ENCODE data around the gene ACOX2. TPM values are rescaled to one million over a fixed set of nuclear protein-coding genes. Genes with fewer than 3 reads are reported as not detected.

The ACOX2 gene
- total RNA-seq, 1 experiment from 2014 or later = 0.85 TPM

- no peak for TF ChIP-seq CTCF (conservative IDR thresholded peaks at IDR 0.05)
- no peak overlapping the region for H3K14ac ChIP-seq (ENCODE audit: insufficient read depth, low read length)
- H4K91ac ChIP-seq (ENCODE audit: insufficient read length, low read depth, low read length) = no peak overlapping the region
- no peak overlapping the region for H2BK12ac ChIP-seq (ENCODE audit: insufficient read length, low read depth, low read length)
- H4K5ac ChIP-seq (ENCODE audit: insufficient read length, low read depth, low read length) = no peak overlapping the region
- H3K9ac ChIP-seq (ENCODE audit: extremely low read depth, insufficient read length, low read length) = no peak overlapping the region
- H3T11ph ChIP-seq (ENCODE audit: low read length) = no peak overlapping the region
- H3K9me3 ChIP-seq (ENCODE audit: control insufficient read depth, low read depth, low read length) = no peaks in the 10 kb centered on the region
- no peak overlapping the region for H2BK15ac ChIP-seq (ENCODE audit: low read depth, low read length)
- Mint-ChIP-seq H3K36me3 (ENCODE audit: insufficient read depth in 1 of 3, low read depth in 3 of 3) (no peaks in the 10 kb centered on the region), H3K27ac (peak overlapping the region in 1 of 3 experiments; percentile 88; a peak in 2 of 7 replicates), H3K9me3 (no peaks in the 10 kb centered on the region), H3K4me3 (no peak overlapping the region), H3K4me1 (peaks cover 19 to 23% of the 10 kb centered on the region in 2 experiments), H3K27me3 (ENCODE audit: low read depth) (peaks cover 2% of the 10 kb centered on the region; the same call in 1 of the 2 replicates)
- H3K4me1 ChIP-seq (ENCODE audit: insufficient read depth, low read length) = peaks cover 6% of the 10 kb centered on the region
- no peaks in the 10 kb centered on the region for H3K27me3 ChIP-seq (ENCODE audit: insufficient read depth, low read length)
- H3K18ac ChIP-seq (ENCODE audit: insufficient read length, low read depth, low read length) = no peak overlapping the region
- no peak overlapping the region for H2BK5ac ChIP-seq (ENCODE audit: insufficient read length, low read length)
- no peak overlapping the region for H2BK120ac ChIP-seq (ENCODE audit: low read depth, low read length, poor library complexity, severe bottlenecking)
- H3K27ac ChIP-seq (ENCODE audit: insufficient read length, low read depth, low read length) = no peak overlapping the region
- no peak overlapping the region for H2AK5ac ChIP-seq (ENCODE audit: insufficient read length, low read length)
- no peaks in the 10 kb centered on the region for H3K79me1 ChIP-seq (ENCODE audit: insufficient read depth, low read depth, low read length, poor library complexity, severe bottlenecking)
- no peaks in the 10 kb centered on the region for H3K23me2 ChIP-seq (ENCODE audit: insufficient read length, low read depth, low read length, poor library complexity, severe bottlenecking)
- H2BK20ac ChIP-seq (ENCODE audit: low read depth, low read length, poor library complexity, severe bottlenecking) = no peak overlapping the region
- no peak for DNase-seq
- no peak overlapping the region for H3K56ac ChIP-seq (ENCODE audit: insufficient read length, low read depth, low read length)
- H2AFZ ChIP-seq (ENCODE audit: low read length) = no peak overlapping the region
- no peak overlapping the region for H4K8ac ChIP-seq (replicated peaks; ENCODE audit: insufficient read length, low read depth, low read length)
- H3K4ac ChIP-seq (ENCODE audit: low read depth, low read length) = no peak overlapping the region
- no peak overlapping the region for H3K4me2 ChIP-seq (ENCODE audit: insufficient read depth, insufficient read length, low read length)
- no CpG with 5 or more reads among the region's 10 CpGs for WGBS (ENCODE audit: extremely low coverage, insufficient read length, low lambda C conversion rate)
- H3K23ac ChIP-seq (ENCODE audit: insufficient read length, low read depth, low read length) = no peak overlapping the region
- H3K79me2 ChIP-seq (ENCODE audit: insufficient read depth, low read length) = no peaks in the 10 kb centered on the region
- no peaks in the 10 kb centered on the region for H4K20me1 ChIP-seq (ENCODE audit: control insufficient read depth, insufficient read depth, insufficient read length)
Measured at GRCh38 chr3:58471025-58471887, 65.7 kb downstream of the ACOX2 start.
